HepG2 (cell line): ENCODE data around the gene P3H2. TPM values are rescaled to one million over a fixed set of nuclear protein-coding genes. Genes with fewer than 3 reads are reported as not detected.
A peak's percentile ranks its signal among the peaks of the same experiment; 100 is the strongest.
"Not testable (repeated sequence)": the region's sequence is repeated elsewhere in the genome, so short reads cannot be mapped to it uniquely, and the experiment has no call there.

Experiments used
- ATAC-seq: fragments of 200-7000 bp; cut with Tn5 transposase; 3 replicates; pipeline ENCODE4 v1.9.1; 2020; ENCODE audit warnings: mild to moderate bottlenecking, moderate library complexity
- BruUV-seq: library from RNA; stranded (reverse); fragments of 400-500 nt; replicated peaks from 2 replicates; lab custom pipeline; 2021; lab: Mats Ljungman, UMichigan
- CTCF ChIA-PET: fragments of 300-600 bp; formaldehyde crosslinking; extraction: SDS; loops from one replicate; lab custom pipeline; 2021; ENCODE audit warnings: low total read pairs, inconsistent platforms, low intra/inter-chr PET ratio; lab: Yijun Ruan, JAX
- POLR2A ChIA-PET: fragments of 350-600 bp; sonication (Branson Sonifier 250); formaldehyde crosslinking; loops from one replicate; lab custom pipeline; 2020; ENCODE audit warnings: antibody characterized with exemption, inconsistent platforms; lab: Yijun Ruan, JAX
- DNase-seq: peaks from one replicate; pipeline ENCODE4 v3.0.0-alpha.2; 2015; ENCODE audit warnings: low spot score
- FAIRE-seq: peaks from 3 replicates; lab custom pipeline; 2011; peaks lifted over from hg19 to GRCh38; lab: Jason Lieb, UNC
- H2AFZ ChIP-seq: one replicate; pipeline ENCODE4 v1.6.1; 2011; ENCODE audit warnings: low read length, inconsistent platforms
- H3K27ac ChIP-seq: fragments of 300-600 bp; 3 replicates; pipeline ENCODE4 v1.8.0; 2011; ENCODE audit warnings: mixed run types, mild to moderate bottlenecking, mixed read lengths, low read length, inconsistent platforms; ENCODE audit not compliant: insufficient read depth; ENCODE audit errors: extremely low read length
- H3K27me3 ChIP-seq, 2 experiments: fragments of 200-600 bp in 1 of 2; 2 replicates in 1 of 2; 3 replicates in 1 of 2; pipeline versions ENCODE4 v1.6.0 to v1.8.0; 2011; ENCODE audit warnings: low read length in 2 of 2, mild to moderate bottlenecking in 2 of 2, moderate library complexity in 2 of 2, inconsistent platforms in 1 of 2; ENCODE audit not compliant: insufficient read depth in 2 of 2, control insufficient read depth in 1 of 2
- H3K36me3 ChIP-seq, 2 experiments: fragments of 200-600 bp in 1 of 2; replicated peaks in 1 of 2; 2 replicates in 1 of 2; 3 replicates in 1 of 2; pipeline versions ENCODE4 v1.5.1 to v1.8.0; 2011; ENCODE audit warnings: low read length in 2 of 2, inconsistent platforms in 1 of 2; ENCODE audit not compliant: insufficient read depth in 2 of 2, control insufficient read depth in 1 of 2
- H3K4me1 ChIP-seq: 2 replicates; pipeline ENCODE4 v1.5.1; 2012; ENCODE audit warnings: low read length, inconsistent platforms; ENCODE audit not compliant: insufficient read depth
- H3K4me2 ChIP-seq: 2 replicates; pipeline ENCODE4 v1.6.0; 2011; ENCODE audit warnings: low read depth, low read length, inconsistent platforms
- H3K4me3 ChIP-seq, 3 experiments: fragments of 200-600 bp in 1 of 3; sonication (generic), shearing (Covaris generic) in 1 of 3; replicated peaks in 1 of 3; 2 replicates each; pipeline ENCODE4 v1.5.1; 2011 to 2016; ENCODE audit warnings: low read length in 3 of 3, inconsistent platforms in 2 of 3, low read depth in 2 of 3, mild to moderate bottlenecking in 2 of 3, control low read depth in 1 of 3, mixed read lengths in 1 of 3; ENCODE audit not compliant: insufficient read depth in 1 of 3
- H3K79me2 ChIP-seq: one replicate; pipeline ENCODE4 v1.6.1; 2011; ENCODE audit warnings: low read length, inconsistent platforms; ENCODE audit not compliant: insufficient read depth
- H3K9ac ChIP-seq: 2 replicates; pipeline ENCODE4 v1.6.0; 2011; ENCODE audit warnings: mild to moderate bottlenecking, low read depth, low read length, inconsistent platforms; ENCODE audit not compliant: insufficient read depth
- H3K9me3 ChIP-seq: 2 replicates; pipeline ENCODE4 v1.5.1; 2012; ENCODE audit warnings: mild to moderate bottlenecking, low read length
- H4K20me1 ChIP-seq: 2 replicates; pipeline ENCODE4 v1.6.0; 2011; ENCODE audit warnings: inconsistent platforms, mild to moderate bottlenecking, low read length, moderate library complexity; ENCODE audit not compliant: insufficient read depth
- EP300 ChIP-seq, 3 experiments: sonication (generic) in 1 of 3; formaldehyde crosslinking in 1 of 3; IDR thresholded peaks; 2 replicates each; pipeline versions ENCODE4 v1.5.1 to v1.6.1; 2011 to 2020; ENCODE audit warnings: low read depth in 2 of 3, low read length in 2 of 3, borderline replicate concordance in 1 of 3, improper control_type of control experiment in 1 of 3, mild to moderate bottlenecking in 1 of 3, missing genetic modification reagents in 1 of 3, moderate library complexity in 1 of 3
- MBNL3 ChIP-seq: fragments of 250-450 bp; sonication (Bioruptor Pico); conservative IDR thresholded peaks from 2 replicates; pipeline ENCODE4 v1.8.0; 2022; ENCODE audit warnings: mild to moderate bottlenecking, inconsistent platforms
- SMAD3 ChIP-seq: sonication (generic); formaldehyde crosslinking; IDR thresholded peaks from 2 replicates; pipeline ENCODE4 v1.4.0; 2020; ENCODE audit warnings: missing genetic modification reagents
- SMARCC2 ChIP-seq: fragments of 450-650 bp; IDR thresholded peaks from 2 replicates; pipeline ENCODE4 v1.6.1; 2017; ENCODE audit warnings: antibody characterized with exemption, mild to moderate bottlenecking
- TP53 ChIP-seq: sonication (generic); formaldehyde crosslinking; conservative IDR thresholded peaks from 2 replicates; pipeline ENCODE4 v1.4.0; 2020; ENCODE audit warnings: missing genetic modification reagents
- ZBTB4 ChIP-seq: sonication (generic); formaldehyde crosslinking; IDR thresholded peaks from 2 replicates; pipeline ENCODE4 v1.4.0; 2020; ENCODE audit warnings: missing genetic modification reagents, mild to moderate bottlenecking, borderline replicate concordance
- ZBTB49 ChIP-seq: sonication (generic); formaldehyde crosslinking; IDR thresholded peaks from 2 replicates; pipeline ENCODE4 v1.4.0; 2020; ENCODE audit warnings: missing genetic modification reagents, borderline replicate concordance
- ZFAT ChIP-seq: sonication (generic); formaldehyde crosslinking; conservative IDR thresholded peaks from 2 replicates; pipeline ENCODE4 v1.8.1; 2023; ENCODE audit warnings: missing genetic modification reagents, inconsistent platforms
- ZNF777 ChIP-seq: sonication (generic); formaldehyde crosslinking; IDR thresholded peaks from 2 replicates; pipeline ENCODE4 v1.4.0; 2020; ENCODE audit warnings: missing genetic modification reagents
- WGBS: methylation state at CpG from one replicate; pipeline ENCODE4 v1.1.6; 2017; ENCODE audit warnings: low lambda C conversion rate; 5-methylcytosine and 5-hydroxymethylcytosine counted together
- in situ Hi-C: cut with HindIII; loops from 2 replicates; pipeline ENCODE4 v1.10.0; 2017; ENCODE audit warnings: low pct_unique_long_range_greater_than_20kb; ENCODE audit not compliant: extremely low pct_ligation_motif_present
- intact Hi-C: fragments of 100-400 bp; cut with micrococcal nuclease; formaldehyde crosslinking; loops from one replicate; pipeline ENCODE4 v1.10.0; 2022; ENCODE audit not compliant: unreplicated experiment
- polyA plus RNA-seq, 8 experiments: library from polyadenylated mRNA; depleted of rRNA in 3 of 8; stranded (reverse) in 7 of 8; unstranded in 1 of 8; fragments of >200 nt; fragmentation: Illumina TruSeq in 4 of 8; extraction: Trizol in 4 of 8; gene quantifications; 2 replicates each; pipeline versions ENCODE4 v1.2.1 to v1.2.3, GENCODE V29; 2011 to 2016; ENCODE audit warnings: low read depth in 4 of 8, missing spikeins in 1 of 8, mixed read lengths in 1 of 8; ENCODE audit not compliant: insufficient read depth in 1 of 8
- total RNA-seq, 5 experiments: library from RNA; depleted of rRNA; stranded (reverse); fragments of >200 nt; fragmentation: Illumina TruSeq; extraction: Trizol; gene quantifications; 2 replicates each; pipeline ENCODE4 v1.2.3, GENCODE V29; 2016; ENCODE audit warnings: low read depth in 1 of 5

The P3H2 gene
- total and polyA plus RNA-seq, 2 of the 13 experiments (the other 11 are each of a cell fraction or from before 2014, with no cell fraction given), result not detected

GRCh38 chr3:189961086-189961485 lies 159.6 kb downstream of the P3H2 start:
- H3K4me2 ChIP-seq, result peak overlapping the region; percentile 45
- FAIRE-seq, H3K9me3 ChIP-seq, H4K20me1 ChIP-seq, H3K27me3 ChIP-seq, H3K36me3 ChIP-seq, H3K9ac ChIP-seq, H3K4me1 ChIP-seq, H3K79me2 ChIP-seq, H3K4me3 ChIP-seq, BruUV-seq, ATAC-seq, DNase-seq, H3K27ac ChIP-seq, H2AFZ ChIP-seq: not testable (repeated sequence)
- POLR2A ChIA-PET, result interaction anchor here (1.5 kb wide), 1 partner anchor 361 kb away, joined by 5 read pairs; the partner anchor contains the start of gene CLDN1
- CTCF ChIA-PET, result interaction anchor here (1.2 to 1.4 kb wide), 2 partner anchors 241 to 463 kb away, joined by 3 to 4 read pairs; no protein-coding TSS in a partner anchor
- 13% methylated on average over 10 of the region's 10 CpGs for WGBS
- intact Hi-C loops (loop anchor here (1.0 to 10.0 kb wide), 8 partner anchors 74 to 736 kb away; partner anchors contain the start of gene IL1RAP), in situ Hi-C loops (loop anchor here (25.0 kb wide), 2 partner anchors 451 to 726 kb away; no protein-coding TSS in a partner anchor)

GRCh38 chr3:189954733-189955665 lies 165.7 kb downstream of the P3H2 start:
- Histone ChIP-seq H3K4me1 (peaks cover 2% of the 10 kb centered on the region; the same call in 1 of the 2 replicates), H3K9ac (no peak overlapping the region), H3K27ac (no peak overlapping the region), H3K27me3 (no peaks in the 10 kb centered on the region), H3K4me2 (no peak overlapping the region), H3K36me3 (no peaks in the 10 kb centered on the region), H4K20me1 (no peaks in the 10 kb centered on the region), H3K79me2 (no peaks in the 10 kb centered on the region), H3K4me3 (no peak overlapping the region), H2AFZ (no peak overlapping the region), H3K9me3 (no peaks in the 10 kb centered on the region)
- ChIA-PET POLR2A (no interaction called here), CTCF (no interaction called here)
- intact Hi-C loops, result no loop called here
- in situ Hi-C loops, result loop anchor here (25.0 kb wide), 2 partner anchors 457 to 732 kb away; no protein-coding TSS in a partner anchor
- no peak for ATAC-seq
- DNase-seq, result no peak
- 16% methylated on average over 7 of the region's 7 CpGs for WGBS
- BruUV-seq, result no TSS peak
- no peak for FAIRE-seq
- no peak for TF ChIP-seq ZBTB4 (CRISPR knock-in tag)
- no peak for TF ChIP-seq SMARCC2
- no peak for TF ChIP-seq ZBTB49 (CRISPR knock-in tag)
- TF ChIP-seq SMAD3 (CRISPR knock-in tag), result no peak
- TF ChIP-seq TP53 (CRISPR knock-in tag), result no peak
- TF ChIP-seq ZFAT, result no peak
- TF ChIP-seq EP300 (IDR thresholded peaks at IDR 0.05; ENCODE audit: low read depth in 2 of 2, low read length in 2 of 2), result no peak
- no peak for TF ChIP-seq EP300 (CRISPR knock-in tag; IDR thresholded peaks at IDR 0.05; ENCODE audit: borderline replicate concordance)
- TF ChIP-seq MBNL3, result no peak
- TF ChIP-seq ZNF777 (CRISPR knock-in tag), result no peak
